SK-N-SH (cell line): ENCODE measurements around the gene STX18. TPM values are rescaled to one million over a fixed set of nuclear protein-coding genes. Genes with fewer than 3 reads are reported as not detected.
A peak's percentile ranks its signal among the peaks of the same experiment; 100 is the strongest.

Experiments used
- CTCF ChIA-PET: fragments of 300-600, 350-600 bp; formaldehyde crosslinking; extraction: SDS; loops from one replicate; lab custom pipeline; 2021; lab: Yijun Ruan, JAX
- POLR2A ChIA-PET: fragments of 350-600 bp; sonication (Branson Sonifier 250); formaldehyde crosslinking; extraction: SDS; loops from one replicate; lab custom pipeline; 2020; ENCODE audit warnings: antibody characterized with exemption, inconsistent platforms; lab: Yijun Ruan, JAX
- DNase-seq: peaks from one replicate; pipeline ENCODE4 v3.0.0; 2012
- H2AFZ ChIP-seq: fragments of 200-600 bp; sonication (generic); 2 replicates; pipeline ENCODE4 v1.8.1; 2016; ENCODE audit warnings: antibody characterized with exemption, mild to moderate bottlenecking, low read depth
- H3F3A ChIP-seq: fragments of 200-600 bp; sonication (generic); replicated peaks from 2 replicates; pipeline ENCODE3; 2016; ENCODE audit warnings: antibody characterized with exemption, mild to moderate bottlenecking; ENCODE audit not compliant: insufficient read depth
- H3K27ac ChIP-seq, 2 experiments: fragments of 200-500 bp in 1 of 2; fragments of 200-600 bp in 1 of 2; sonication (Bioruptor generic) in 1 of 2; sonication (generic), shearing (Covaris generic) in 1 of 2; 2 replicates each; pipeline versions ENCODE4 v1.5.1 to v1.6.1; 2014 to 2016; ENCODE audit warnings: low read depth in 2 of 2, inconsistent platforms in 1 of 2, low read length in 1 of 2, mild to moderate bottlenecking in 1 of 2, mixed read lengths in 1 of 2
- H3K27me3 ChIP-seq: fragments of 200-600 bp; sonication (generic), shearing (Covaris generic); 2 replicates; pipeline ENCODE4 v1.6.1; 2016; ENCODE audit warnings: mixed run types; ENCODE audit not compliant: insufficient read depth
- H3K36me3 ChIP-seq, 2 experiments: fragments of 200-500 bp in 1 of 2; fragments of 200-600 bp in 1 of 2; sonication (Bioruptor generic) in 1 of 2; sonication (generic) in 1 of 2; replicated peaks in 1 of 2; 2 replicates each; pipeline versions ENCODE3 to v1.5.1; 2014 to 2016; ENCODE audit warnings: low read length in 1 of 2, mild to moderate bottlenecking in 1 of 2; ENCODE audit not compliant: insufficient read depth in 2 of 2, control insufficient read depth in 1 of 2
- H3K4me1 ChIP-seq, 2 experiments: fragments of 200-500 bp in 1 of 2; fragments of 200-600 bp in 1 of 2; sonication (Bioruptor generic) in 1 of 2; sonication (generic), shearing (Covaris generic) in 1 of 2; 2 replicates each; pipeline versions ENCODE4 v1.5.1 to v1.6.1; 2014 to 2016; ENCODE audit warnings: low read depth in 1 of 2, low read length in 1 of 2, mixed run types in 1 of 2; ENCODE audit not compliant: insufficient read depth in 2 of 2, control insufficient read depth in 1 of 2
- H3K4me2 ChIP-seq: fragments of 200-600 bp; sonication (generic), shearing (Covaris generic); 2 replicates; pipeline ENCODE4 v1.6.1; 2017; ENCODE audit warnings: mixed run types
- H3K4me3 ChIP-seq, 2 experiments: fragments of 200-500 bp in 1 of 2; fragments of 200-600 bp in 1 of 2; sonication (Bioruptor generic) in 1 of 2; sonication (generic), shearing (Covaris generic) in 1 of 2; 2 replicates each; pipeline versions ENCODE4 v1.5.1 to v1.8.1; 2014 to 2016; ENCODE audit warnings: low read depth in 2 of 2, inconsistent platforms in 1 of 2, low read length in 1 of 2, mild to moderate bottlenecking in 1 of 2, mixed read lengths in 1 of 2, moderate library complexity in 1 of 2
- H3K79me2 ChIP-seq: fragments of 200-600 bp; sonication (generic); 2 replicates; pipeline ENCODE4 v1.8.1; 2017; ENCODE audit warnings: mild to moderate bottlenecking; ENCODE audit not compliant: insufficient read depth
- H3K9ac ChIP-seq: fragments of 200-600 bp; sonication (generic); 2 replicates; pipeline ENCODE4 v1.6.1; 2017; ENCODE audit warnings: mixed run types
- H3K9me2 ChIP-seq: fragments of 200-600 bp; sonication (generic); 2 replicates; pipeline ENCODE4 v1.6.1; 2017; ENCODE audit warnings: mixed run types
- H3K9me3 ChIP-seq: fragments of 200-600 bp; sonication (generic); 2 replicates; pipeline ENCODE4 v1.6.1; 2017; ENCODE audit warnings: mixed run types, mild to moderate bottlenecking, moderate library complexity
- H4K20me1 ChIP-seq: fragments of 200-600 bp; sonication (generic); 2 replicates; pipeline ENCODE4 v1.6.1; 2017; ENCODE audit warnings: mild to moderate bottlenecking, mixed run types; ENCODE audit not compliant: insufficient read depth
- FOSL2 ChIP-seq: IDR thresholded peaks from 2 replicates; pipeline ENCODE4 v1.4.0; 2012; ENCODE audit warnings: low read depth, mild to moderate bottlenecking, moderate library complexity, borderline replicate concordance
- GABPA ChIP-seq: IDR thresholded peaks from 2 replicates; pipeline ENCODE4 v1.4.0; 2012; ENCODE audit warnings: low read depth, mild to moderate bottlenecking
- GATA2 ChIP-seq: sonication (generic); formaldehyde crosslinking; IDR thresholded peaks from 2 replicates; pipeline ENCODE4 v1.5.0; 2020; ENCODE audit warnings: mild to moderate bottlenecking, missing genetic modification reagents
- IRF3 ChIP-seq: fragments of 150-350 bp; IDR thresholded peaks from 2 replicates; pipeline ENCODE4 v1.6.1; 2016; ENCODE audit warnings: mild to moderate bottlenecking, low read depth, low read length
- JUND ChIP-seq: IDR thresholded peaks from 2 replicates; pipeline ENCODE4 v1.4.0; 2012
- MAX ChIP-seq: IDR thresholded peaks from 2 replicates; pipeline ENCODE4 v1.4.0; 2012; ENCODE audit warnings: low read depth
- MEF2A ChIP-seq: IDR thresholded peaks from 2 replicates; pipeline ENCODE4 v1.4.0; 2012; ENCODE audit warnings: low read depth, borderline replicate concordance
- NFIC ChIP-seq: IDR thresholded peaks from 2 replicates; pipeline ENCODE4 v1.4.0; 2012; ENCODE audit warnings: borderline replicate concordance
- NRF1 ChIP-seq: IDR thresholded peaks from 2 replicates; pipeline ENCODE4 v1.6.1; 2012; ENCODE audit warnings: low read depth, mild to moderate bottlenecking, low read length
- PBX3 ChIP-seq: IDR thresholded peaks from 2 replicates; pipeline ENCODE4; 2012
- POLR2AphosphoS5 ChIP-seq: IDR thresholded peaks from 2 replicates; pipeline ENCODE4 v1.6.1; 2012; ENCODE audit warnings: low read depth, low read length
- RAD21 ChIP-seq: IDR thresholded peaks from 2 replicates; pipeline ENCODE4 v1.6.1; 2012; ENCODE audit warnings: mild to moderate bottlenecking, low read length
- RCOR1 ChIP-seq: fragments of 150-350 bp; IDR thresholded peaks from 2 replicates; pipeline ENCODE4 v1.6.1; 2017; ENCODE audit warnings: antibody characterized with exemption, low read length
- SIN3A ChIP-seq: IDR thresholded peaks from 2 replicates; pipeline ENCODE4 v1.6.1; 2012; ENCODE audit warnings: low read depth, mild to moderate bottlenecking, low read length, moderate library complexity, borderline replicate concordance
- TAF1 ChIP-seq: IDR thresholded peaks from 2 replicates; pipeline ENCODE4 v1.6.1; 2012; ENCODE audit warnings: low read depth, mild to moderate bottlenecking, low read length, moderate library complexity, borderline replicate concordance
- TCF12 ChIP-seq: IDR thresholded peaks from 2 replicates; pipeline ENCODE4 v1.4.0; 2012
- TEAD4 ChIP-seq: IDR thresholded peaks from 2 replicates; pipeline ENCODE4 v1.4.0; 2012; ENCODE audit warnings: mild to moderate bottlenecking, borderline replicate concordance; ENCODE audit not compliant: insufficient read depth
- USF2 ChIP-seq: fragments of 150-350 bp; IDR thresholded peaks from 2 replicates; pipeline ENCODE4 v1.6.1; 2017; ENCODE audit warnings: antibody characterized with exemption, low read length, low read depth, borderline replicate concordance
- YY1 ChIP-seq: IDR thresholded peaks from 2 replicates; pipeline ENCODE4 v1.4.0; 2012; ENCODE audit warnings: low read depth, mild to moderate bottlenecking
- WGBS: methylation state at CpG from one replicate; pipeline ENCODE4 v1.1.6; 2017; ENCODE audit warnings: low lambda C conversion rate; 5-methylcytosine and 5-hydroxymethylcytosine counted together
- polyA plus RNA-seq, 3 experiments: library from polyadenylated mRNA; depleted of rRNA; stranded (reverse); fragments of >200 nt; gene quantifications; 2 replicates each; pipeline ENCODE4 v1.2.3, GENCODE V29; 2012

The STX18 gene
- polyA plus RNA-seq, 1 of the 3 experiments (the other 2 are of a cell fraction): 17.3 TPM

- Histone ChIP-seq H4K20me1 (no peaks in the 10 kb centered on the region), H3K4me3 (no peak overlapping the region), H3K9me2 (no peaks in the 10 kb centered on the region), H3K79me2 (no peaks in the 10 kb centered on the region), H3K9ac (no peak overlapping the region), H3K27me3 (no peaks in the 10 kb centered on the region), H3F3A (no peaks in the 10 kb centered on the region), H3K27ac (no peak overlapping the region), H3K4me1 (peaks cover 0 to 5% of the 10 kb centered on the region in 2 experiments; a peak in 2 of 4 replicates), H3K9me3 (no peaks in the 10 kb centered on the region), H3K4me2 (no peak overlapping the region), H3K36me3 (no peaks in the 10 kb centered on the region), H2AFZ (no peak overlapping the region)
- no peak for DNase-seq
- no peak for TF ChIP-seq NRF1
- POLR2A ChIA-PET: no interaction called here
- CTCF ChIA-PET: interaction anchor here (1.0 kb wide), 1 partner anchor 16 kb away, joined by 3 read pairs; no protein-coding TSS in a partner anchor
Observed at GRCh38 chr4:4446434-4446833, 95.4 kb downstream of the STX18 start.

DNA sequence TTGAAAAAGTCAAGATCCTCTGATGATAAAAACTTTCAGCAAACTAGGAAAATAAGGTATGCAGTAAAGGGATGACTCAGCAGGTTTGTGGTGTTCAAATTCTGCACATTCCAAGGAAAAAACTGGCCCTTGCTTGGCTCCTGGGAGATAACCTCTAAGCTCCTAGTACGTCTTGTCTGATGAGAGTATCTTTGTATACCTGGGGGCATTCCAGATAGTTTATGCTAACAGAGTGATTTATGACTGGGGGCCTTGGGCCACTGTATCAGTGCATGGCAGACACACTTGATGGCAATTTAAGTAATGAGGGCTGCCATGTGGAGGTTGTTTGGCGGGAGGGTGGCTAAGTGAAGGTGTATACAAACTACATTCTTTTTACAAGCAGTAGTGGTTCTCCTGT, 98.0 kb downstream of the STX18 start:
- peaks cover 0 to 5% of the 10 kb centered on the region in 2 experiments; a peak in 2 of 4 replicates for H3K4me1 ChIP-seq
- H3K9me3 ChIP-seq: no peaks in the 10 kb centered on the region
- no peaks in the 10 kb centered on the region for H3K27me3 ChIP-seq
- H3K4me3 ChIP-seq: no peak overlapping the region
- H3K79me2 ChIP-seq: no peaks in the 10 kb centered on the region
- H3K4me2 ChIP-seq: no peak overlapping the region
- TF ChIP-seq FOSL2 (peak; percentile 68; the same call in 1 of the 2 replicates), MAX (no peak), PBX3 (peak; percentile 48), JUND (peak; percentile 43), GATA2 (CRISPR knock-in tag) (no peak), TEAD4 (peak; percentile 73; the same call in 1 of the 2 replicates), TCF12 (peak; percentile 41; the same call in 1 of the 2 replicates)
- TF ChIP-seq, all 33 proteins: peak for 5
- DNase-seq: no peak
- ChIA-PET CTCF (interaction anchor here (1.1 kb wide), 1 partner anchor 59 kb away, joined by 3 read pairs; no protein-coding TSS in a partner anchor), POLR2A (no interaction called here)
- no peak overlapping the region for H2AFZ ChIP-seq
- H3K36me3 ChIP-seq: no peaks in the 10 kb centered on the region
- H4K20me1 ChIP-seq: no peaks in the 10 kb centered on the region
- no peak overlapping the region for H3K27ac ChIP-seq
- no peaks in the 10 kb centered on the region for H3F3A ChIP-seq
- H3K9ac ChIP-seq: no peak overlapping the region
- 33% methylated on average over 1 of the region's 2 CpGs for WGBS
- H3K9me2 ChIP-seq: no peaks in the 10 kb centered on the region

- Histone ChIP-seq H3K4me3 (no peak overlapping the region), H3K4me2 (no peak overlapping the region), H3K27ac (no peak overlapping the region), H3K36me3 (peaks cover 7 to 10% of the 10 kb centered on the region in 2 experiments), H3K9ac (no peak overlapping the region), H2AFZ (no peak overlapping the region), H3K79me2 (no peaks in the 10 kb centered on the region), H3F3A (no peaks in the 10 kb centered on the region), H3K9me3 (no peaks in the 10 kb centered on the region), H3K4me1 (peaks cover 0 to 5% of the 10 kb centered on the region in 2 experiments; a peak in 2 of 4 replicates), H4K20me1 (no peaks in the 10 kb centered on the region), H3K9me2 (no peaks in the 10 kb centered on the region), H3K27me3 (no peaks in the 10 kb centered on the region)
- ChIA-PET CTCF (interaction anchor here (0.9 to 2.5 kb wide), 4 partner anchors 9 to 56 kb away, joined by 3 to 13 read pairs (median 4); no protein-coding TSS in a partner anchor), POLR2A (no interaction called here)
- WGBS: 100% methylated on average over 2 of the region's 2 CpGs
- no peak for DNase-seq
- TF ChIP-seq MEF2A (no peak), YY1 (no peak), GABPA (no peak), TAF1 (no peak), SIN3A (no peak), POLR2AphosphoS5 (no peak), NFIC (no peak), RAD21 (no peak), GATA2 (CRISPR knock-in tag) (no peak), USF2 (no peak), IRF3 (no peak), RCOR1 (no peak)
Observed at GRCh38 chr4:4440333-4441061, 101.4 kb downstream of the STX18 start.
